NCI-H2227 treated with DMSO at 0.1 percent for 48 hours (cell line): ENCODE results near the gene AAMP.
A peak's percentile ranks its signal among the peaks of the same experiment; 100 is the strongest.
"Not testable (repeated sequence)": the region's sequence is repeated elsewhere in the genome, so short reads cannot be mapped to it uniquely, and the experiment has no call there.

Experiments used
- DNase-seq: peaks from one replicate; lab custom pipeline; 2025; lab: John Stamatoyannopoulos, UW

The AAMP gene

GRCh38 chr2:218269900-218270720 is at the start of gene AAMP, which contains the start of gene PNKD:
Gene AAMP, minus strand, starts transcription at chr2:218270137. Its CDS starts 51 bp downstream, at chr2:218270086.
Gene PNKD, plus strand, starts transcription at chr2:218270519. Its CDS starts 17 bp downstream, at chr2:218270536.
- DNase-seq: peak; percentile 99

- no peak for DNase-seq
Measured at GRCh38 chr2:218318241-218318640, 48.3 kb upstream of the AAMP start.

GRCh38 chr2:218317835-218318234 is 47.9 kb upstream of the AAMP start:
- DNase-seq: no peak

- DNase-seq: no peak
Measured at GRCh38 chr2:218317303-218317630, 47.3 kb upstream of the AAMP start.

GRCh38 chr2:218315397-218315796 is 45.5 kb upstream of the AAMP start:
- no peak for DNase-seq

GRCh38 chr2:218314764-218315163 is 44.8 kb upstream of the AAMP start:
- not testable (repeated sequence) for DNase-seq

- no peak for DNase-seq
Measured at GRCh38 chr2:218313356-218313755, 43.4 kb upstream of the AAMP start.

- no peak for DNase-seq
Measured at GRCh38 chr2:218312267-218312756, 42.4 kb upstream of the AAMP start.

- DNase-seq: not testable (repeated sequence)
Measured at GRCh38 chr2:218311541-218312266, 41.8 kb upstream of the AAMP start.

- DNase-seq: no peak
Measured at GRCh38 chr2:218310853-218311540, 41.1 kb upstream of the AAMP start.

GRCh38 chr2:218307415-218308090 is 37.6 kb upstream of the AAMP start:
- no peak for DNase-seq

GRCh38 chr2:218306184-218306920 is 36.4 kb upstream of the AAMP start:
- DNase-seq: no peak

GRCh38 chr2:218305383-218305782 is 35.4 kb upstream of the AAMP start:
- DNase-seq: no peak

GRCh38 chr2:218301176-218301819 is 31.4 kb upstream of the AAMP start:
- peak; percentile 86 for DNase-seq

- DNase-seq: no peak
Measured at GRCh38 chr2:218300141-218300540, 30.2 kb upstream of the AAMP start.

- no peak for DNase-seq
Measured at GRCh38 chr2:218298314-218298875, 28.5 kb upstream of the AAMP start.

- no peak for DNase-seq
Measured at GRCh38 chr2:218296847-218297246, 26.9 kb upstream of the AAMP start.

GRCh38 chr2:218296200-218296599 is 26.3 kb upstream of the AAMP start:
- DNase-seq: no peak

GRCh38 chr2:218295029-218295428 is 25.1 kb upstream of the AAMP start:
- no peak for DNase-seq

GRCh38 chr2:218294430-218295022 is 24.6 kb upstream of the AAMP start:
- no peak for DNase-seq
